H1 (cell line): ENCODE measurements around the gene MROH7. TPM values are rescaled to one million over a fixed set of nuclear protein-coding genes. Genes with fewer than 3 reads are reported as not detected.

Experiments used
- CTCF ChIA-PET: fragments of 300-600 bp; sonication (Branson Sonifier 250); formaldehyde crosslinking; loops from one replicate; lab custom pipeline; 2021; ENCODE audit not compliant: partially characterized antibody; lab: Charles Lee
- POLR2A ChIA-PET: fragments of 300-600 bp; sonication (Branson Sonifier 250); formaldehyde crosslinking; loops from one replicate; lab custom pipeline; 2021; ENCODE audit warnings: inconsistent platforms; ENCODE audit not compliant: partially characterized antibody; lab: Charles Lee
- DNase-seq, 2 experiments: peaks; one replicate each; pipeline versions ENCODE4 v3.0.0 to v3.0.0-alpha.2; 2010 to 2022; ENCODE audit warnings: low spot score in 2 of 2, low read depth in 1 of 2, mixed read lengths in 1 of 2
- FAIRE-seq: peaks from 2 replicates; lab custom pipeline; 2011; peaks lifted over from hg19 to GRCh38; lab: Jason Lieb, UNC
- H2AFZ ChIP-seq: 2 replicates; pipeline ENCODE4 v1.8.1; 2012; ENCODE audit warnings: low read length, inconsistent platforms
- H2AK5ac ChIP-seq: 2 replicates; pipeline ENCODE4 v1.6.1; 2013; ENCODE audit warnings: low read depth, low read length
- H2BK120ac ChIP-seq: replicated peaks from 2 replicates; pipeline ENCODE3; 2013; ENCODE audit warnings: low read depth, low read length, inconsistent platforms
- H2BK12ac ChIP-seq: 2 replicates; pipeline ENCODE4 v1.6.1; 2013; ENCODE audit warnings: low read depth, low read length
- H2BK15ac ChIP-seq: 2 replicates; pipeline ENCODE4 v1.6.1; 2013; ENCODE audit warnings: low read length
- H2BK20ac ChIP-seq: 2 replicates; pipeline ENCODE4 v1.6.1; 2013; ENCODE audit warnings: low read length
- H2BK5ac ChIP-seq: 2 replicates; pipeline ENCODE4 v1.6.1; 2013; ENCODE audit warnings: low read depth, low read length
- H3K14ac ChIP-seq: 2 replicates; pipeline ENCODE4 v1.6.1; 2013; ENCODE audit warnings: inconsistent platforms; ENCODE audit not compliant: insufficient read length
- H3K18ac ChIP-seq: 2 replicates; pipeline ENCODE4 v1.6.1; 2013; ENCODE audit warnings: low read length; ENCODE audit errors: extremely low read depth
- H3K23ac ChIP-seq: 2 replicates; pipeline ENCODE4 v1.6.1; 2013; ENCODE audit warnings: inconsistent platforms; ENCODE audit not compliant: insufficient read length
- H3K23me2 ChIP-seq: 2 replicates; pipeline ENCODE4 v1.6.1; 2013; ENCODE audit warnings: low read depth, low read length
- H3K27ac ChIP-seq: 2 replicates; pipeline ENCODE4 v1.6.1; 2011; ENCODE audit warnings: low read depth, low read length, inconsistent platforms
- H3K27me3 ChIP-seq, 4 experiments: replicated peaks in 1 of 4; 1 replicate in 1 of 4; 2 replicates in 3 of 4; pipeline versions ENCODE4 v1.6.1 to v1.8.1; 2011 to 2013; ENCODE audit warnings: low read length in 3 of 4, mild to moderate bottlenecking in 3 of 4, inconsistent platforms in 2 of 4, mixed read lengths in 2 of 4, moderate library complexity in 1 of 4; ENCODE audit not compliant: control insufficient read depth in 3 of 4, insufficient read depth in 3 of 4; ENCODE audit errors: extremely low read depth in 1 of 4
- H3K36me3 ChIP-seq, 4 experiments: 2 replicates each; pipeline versions ENCODE4 v1.6.1 to v1.8.1; 2011 to 2013; ENCODE audit warnings: mild to moderate bottlenecking in 4 of 4, low read length in 3 of 4, moderate library complexity in 2 of 4, control low read depth in 1 of 4, inconsistent platforms in 1 of 4; ENCODE audit not compliant: insufficient read depth in 4 of 4, control insufficient read depth in 2 of 4
- H3K4ac ChIP-seq: replicated peaks from 2 replicates; pipeline ENCODE3; 2013; ENCODE audit warnings: low read length, low read depth, mixed read lengths, inconsistent platforms; ENCODE audit not compliant: insufficient read length
- H3K4me1 ChIP-seq, 4 experiments: replicated peaks in 1 of 4; 1 replicate in 1 of 4; 2 replicates in 3 of 4; pipeline versions ENCODE4 v1.6.1 to v1.8.1; 2011 to 2013; ENCODE audit warnings: low read length in 3 of 4, inconsistent platforms in 2 of 4, mixed read lengths in 1 of 4; ENCODE audit not compliant: insufficient read depth in 4 of 4, control insufficient read depth in 3 of 4
- H3K4me2 ChIP-seq, 2 experiments: 2 replicates each; pipeline versions ENCODE4 v1.6.1 to v1.8.1; 2011 to 2013; ENCODE audit warnings: low read depth in 2 of 2, low read length in 2 of 2, control low read depth in 1 of 2, inconsistent platforms in 1 of 2, mild to moderate bottlenecking in 1 of 2; ENCODE audit not compliant: insufficient read depth in 1 of 2
- H3K4me3 ChIP-seq, 4 experiments: fragments of 200-600, 300-600 bp in 1 of 4; sonication (generic), shearing (Covaris generic), sonication (Bioruptor Twin) in 1 of 4; 2 replicates each; pipeline versions ENCODE4 v1.5.1 to v1.8.1; 2011 to 2016; ENCODE audit warnings: low read length in 4 of 4, low read depth in 3 of 4, control low read depth in 2 of 4, inconsistent platforms in 2 of 4, mild to moderate bottlenecking in 2 of 4, mixed read lengths in 1 of 4, moderate library complexity in 1 of 4; ENCODE audit not compliant: insufficient read depth in 2 of 4; ENCODE audit errors: extremely low read depth in 1 of 4
- H3K56ac ChIP-seq: replicated peaks from 2 replicates; pipeline ENCODE3; 2013; ENCODE audit warnings: low read depth, mild to moderate bottlenecking, mixed read lengths, low read length, inconsistent platforms; ENCODE audit not compliant: insufficient read length
- H3K79me1 ChIP-seq: 2 replicates; pipeline ENCODE4 v1.6.1; 2013; ENCODE audit warnings: low read depth, low read length, control low read depth
- H3K79me2 ChIP-seq, 2 experiments: 2 replicates each; pipeline versions ENCODE4 v1.6.1 to v1.8.1; 2012 to 2013; ENCODE audit warnings: low read length in 2 of 2, mild to moderate bottlenecking in 2 of 2, inconsistent platforms in 1 of 2; ENCODE audit not compliant: insufficient read depth in 2 of 2, control insufficient read depth in 1 of 2
- H3K9ac ChIP-seq, 4 experiments: replicated peaks in 1 of 4; 1 replicate in 1 of 4; 2 replicates in 3 of 4; pipeline versions ENCODE4 v1.6.1 to v1.8.1; 2011 to 2013; ENCODE audit warnings: low read depth in 3 of 4, low read length in 3 of 4, control low read depth in 2 of 4, mild to moderate bottlenecking in 2 of 4, moderate library complexity in 2 of 4, inconsistent platforms in 1 of 4; ENCODE audit errors: extremely low read depth in 1 of 4
- H3K9me3 ChIP-seq, 2 experiments: 2 replicates each; pipeline versions ENCODE4 v1.6.1 to v1.8.1; 2012 to 2013; ENCODE audit warnings: mild to moderate bottlenecking in 2 of 2, moderate library complexity in 2 of 2, control low read depth in 1 of 2, inconsistent platforms in 1 of 2, low read depth in 1 of 2, low read length in 1 of 2, mixed read lengths in 1 of 2; ENCODE audit not compliant: insufficient read depth in 2 of 2
- H4K20me1 ChIP-seq, 2 experiments: replicated peaks in 1 of 2; 2 replicates each; pipeline versions ENCODE3 to v1.8.1; 2011 to 2013; ENCODE audit warnings: inconsistent platforms in 2 of 2, low read length in 2 of 2, mild to moderate bottlenecking in 1 of 2; ENCODE audit not compliant: insufficient read depth in 2 of 2, control insufficient read depth in 1 of 2
- H4K5ac ChIP-seq: 2 replicates; pipeline ENCODE4 v1.6.1; 2013; ENCODE audit warnings: low read length, low read depth, mixed read lengths, inconsistent platforms; ENCODE audit not compliant: insufficient read length
- H4K8ac ChIP-seq: 2 replicates; pipeline ENCODE4 v1.8.0; 2013; ENCODE audit warnings: mild to moderate bottlenecking, moderate library complexity, low read length, inconsistent platforms; ENCODE audit not compliant: insufficient read depth; ENCODE audit errors: extremely low read depth
- H4K91ac ChIP-seq: replicated peaks from 2 replicates; pipeline ENCODE3; 2013; ENCODE audit warnings: low read length, mixed read lengths, inconsistent platforms; ENCODE audit not compliant: insufficient read length
- BACH1 ChIP-seq: IDR thresholded peaks from 2 replicates; pipeline ENCODE4 v1.6.1; 2012; ENCODE audit warnings: low read length, improper control_type of control experiment
- JUN ChIP-seq: IDR thresholded peaks from 2 replicates; pipeline ENCODE4 v1.6.1; 2011; ENCODE audit warnings: low read depth, mild to moderate bottlenecking, improper control_type of control experiment, low read length
- KDM4A ChIP-seq: IDR thresholded peaks from one replicate; pipeline ENCODE4 v1.7.1; 2012; ENCODE audit warnings: low read depth, mild to moderate bottlenecking, moderate library complexity, low read length, inconsistent platforms; ENCODE audit not compliant: severe bottlenecking
- KDM5A ChIP-seq: fragments of 200-600 bp; IDR thresholded peaks from 2 replicates; pipeline ENCODE4 v1.7.1; 2012; ENCODE audit warnings: mild to moderate bottlenecking, low read length, inconsistent platforms, mixed read lengths
- POLR2AphosphoS5 ChIP-seq: IDR thresholded peaks from 2 replicates; pipeline ENCODE4 v1.6.1; 2011; ENCODE audit warnings: low read depth, low read length
- RAD21 ChIP-seq, 2 experiments: IDR thresholded peaks in 1 of 2; conservative IDR thresholded peaks in 1 of 2; 2 replicates each; pipeline ENCODE4 v1.6.1; 2011; ENCODE audit warnings: low read depth in 2 of 2, low read length in 2 of 2, improper control_type of control experiment in 1 of 2, inconsistent platforms in 1 of 2, mild to moderate bottlenecking in 1 of 2, moderate library complexity in 1 of 2
- RBBP5 ChIP-seq: IDR thresholded peaks from 2 replicates; pipeline ENCODE4 v1.7.1; 2012; ENCODE audit warnings: low read depth, mild to moderate bottlenecking, inconsistent platforms, low read length, moderate library complexity, borderline replicate concordance
- ZNF274 ChIP-seq: IDR thresholded peaks from 2 replicates; pipeline ENCODE4 v1.7.0; 2012; ENCODE audit warnings: low read length, borderline replicate concordance; ENCODE audit errors: extremely low read depth
- whole genome bisulfite sequencing, 2 experiments: shearing (Covaris generic) in 1 of 2; methylation state at CpG; one replicate each; pipeline versions ENCODE4 v1.1.6 to v1.1.7; 2013 to 2015; ENCODE audit warnings: low lambda C conversion rate in 2 of 2, mixed read lengths in 2 of 2, inconsistent platforms in 1 of 2, low coverage in 1 of 2, missing lambda C conversion rate in 1 of 2; ENCODE audit not compliant: insufficient replicate concordance in 2 of 2, insufficient coverage in 1 of 2, insufficient read length in 1 of 2; ENCODE audit errors: extremely low coverage in 1 of 2, missing lambda C conversion rate in 1 of 2; 5-methylcytosine and 5-hydroxymethylcytosine counted together
- polyA plus RNA-seq, 7 experiments: library from polyadenylated mRNA; depleted of rRNA in 3 of 7; stranded (reverse) in 5 of 7; unstranded in 2 of 7; fragments of >200 nt in 5 of 7; fragments of 200-250 nt in 2 of 7; gene quantifications; 1 replicate in 5 of 7; 2 replicates in 1 of 7; 4 replicates in 1 of 7; pipeline versions ENCODE4 v1.2.1 to v1.2.3, GENCODE V29; 2011 to 2013; ENCODE audit warnings: missing spikeins in 2 of 7, mixed read lengths in 2 of 7
- total RNA-seq: library from RNA; stranded (reverse); fragmentation: NEBNext Ultra II Directional; extraction: Animal tissue kit (Norgen Biotek cat#: 25700); gene quantifications from 2 replicates; pipeline ENCODE4 v1.2.1, GENCODE V29; 2021

MROH7 gene
- total and polyA plus RNA-seq, 2 of the 8 experiments (the other 6 are each of a cell fraction or from before 2014, with no cell fraction given), result 0.07 to 0.20 TPM

DNA sequence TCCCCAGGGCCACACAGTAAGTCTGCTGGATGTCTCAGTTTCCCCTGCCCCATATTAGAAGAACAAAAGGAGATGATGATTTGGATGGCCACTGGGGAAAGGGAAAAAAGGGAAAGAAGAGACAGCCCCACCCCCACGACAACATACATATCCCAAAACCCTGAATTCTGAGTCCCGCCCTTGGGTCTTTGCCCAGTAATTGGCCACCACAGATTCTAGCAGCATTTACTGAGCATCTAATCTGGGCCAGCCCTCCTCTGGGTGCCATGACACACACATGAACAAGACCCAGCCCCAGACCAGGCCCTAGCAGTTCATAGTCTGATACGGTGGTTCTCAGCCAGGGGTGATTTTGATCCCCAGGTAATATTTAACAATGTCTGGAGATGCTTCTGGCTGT is 68.8 kb downstream of the MROH7 start:
- no peak for TF ChIP-seq RAD21 (IDR thresholded peaks at IDR 0.05 in 1 of 2, conservative IDR thresholded peaks at IDR 0.05 in 1 of 2; ENCODE audit: low read depth in 2 of 2, low read length in 2 of 2)
- no peak for TF ChIP-seq ZNF274
- TF ChIP-seq JUN, result no peak
- TF ChIP-seq POLR2AphosphoS5, result no peak
- no peak for TF ChIP-seq KDM4A
- TF ChIP-seq BACH1, result no peak
- no peak for TF ChIP-seq RBBP5
- no peak for TF ChIP-seq KDM5A
- H4K5ac ChIP-seq, result no peak overlapping the region
- H3K9me3 ChIP-seq, result no peaks in the 10 kb centered on the region

More for the DNA sequence above, 68.8 kb downstream of the MROH7 start:
- no peak overlapping the region for H2BK20ac ChIP-seq
- DNase-seq (no peak), FAIRE-seq (no peak)
- H4K20me1 ChIP-seq, result no peaks in the 10 kb centered on the region
- no peak overlapping the region for H3K56ac ChIP-seq
- no peak overlapping the region for H2BK12ac ChIP-seq
- H3K9ac ChIP-seq, result no peak overlapping the region
- no peak overlapping the region for H2BK120ac ChIP-seq
- POLR2A ChIA-PET, result no interaction called here
- 74% methylated on average over 3 of the region's 3 CpGs; no CpG with 5 or more reads in 1 of the 2 experiments for WGBS, 2 experiments
- no peak overlapping the region for H3K4me3 ChIP-seq
- no peaks in the 10 kb centered on the region for H3K79me2 ChIP-seq
- no peak overlapping the region for H3K14ac ChIP-seq
- no peak overlapping the region for H2AFZ ChIP-seq
- no peak overlapping the region for H3K4me2 ChIP-seq
- peaks cover 0 to 9% (median 5%) of the 10 kb centered on the region in 4 experiments; a peak in 4 of 7 replicates for H3K27me3 ChIP-seq
- no peak overlapping the region for H2AK5ac ChIP-seq
- H3K79me1 ChIP-seq, result no peaks in the 10 kb centered on the region
- no peak overlapping the region for H4K8ac ChIP-seq
- no peak overlapping the region for H3K4ac ChIP-seq
- H2BK5ac ChIP-seq, result no peak overlapping the region
- peaks cover 1% of the 10 kb centered on the region; the same call in 1 of the 2 replicates for H3K23me2 ChIP-seq
- H2BK15ac ChIP-seq, result no peak overlapping the region
- H3K36me3 ChIP-seq, result no peaks in the 10 kb centered on the region
- no peak overlapping the region for H3K23ac ChIP-seq
- CTCF ChIA-PET, result no interaction called here
- no peaks in the 10 kb centered on the region; a peak in 1 of 7 replicates for H3K4me1 ChIP-seq
- no peak overlapping the region for H3K27ac ChIP-seq
- H3K18ac ChIP-seq, result no peak overlapping the region
- no peak overlapping the region for H4K91ac ChIP-seq
